Left cardiac atrium (tissue), 4 donors: ENCODE measurements around the gene RAB36. TPM values are rescaled to one million over a fixed set of nuclear protein-coding genes. Genes with fewer than 3 reads are reported as not detected.

Source experiments
- ATAC-seq, 2 donors: fragments of 200-7000 bp; cut with Tn5 transposase; one replicate each; pipeline ENCODE4 v1.9.1; 2020; ENCODE audit warnings: mild to moderate bottlenecking in 2 of 2, moderate library complexity in 2 of 2
- DNase-seq: peaks from one replicate; pipeline ENCODE4 v3.0.0-alpha.2; 2020
- intact Hi-C, 2 donors: fragments of 100-400 bp; cut with DNase I; formaldehyde crosslinking; loops; one replicate each; pipeline versions ENCODE4 v1.14.1 to v1.15.1; 2022 to 2023
- total RNA-seq, 2 donors: library from RNA; stranded (reverse); fragmentation: NEBNext Ultra II Directional; extraction: Animal tissue kit (Norgen Biotek cat#: 25700); gene quantifications; one replicate each; pipeline ENCODE4 v1.2.1, GENCODE V29; 2021
- donor health status: DM: no; HTN: yes; CAD: no.
- donor health status: DM: no; HTN: yes; CAD: no; lungs with severe emphysema.
- donor health status: DM: yes; HTN: yes; CAD: no.
- donor health status: Dilated cardiomyopathy.

Gene RAB36
- total RNA-seq, 2 donors from 2014 or later: 1.0 to 1.3 TPM

- intact Hi-C loops: no loop called here
Measured at GRCh38 chr22:23149743-23150238, 4.5 kb downstream of the RAB36 start.

GRCh38 chr22:23150762-23151161 is 5.5 kb downstream of the RAB36 start:
- ATAC-seq (no peak), DNase-seq (no peak)
- intact Hi-C loops: no loop called here

More at GRCh38 chr22:23149743-23150238, 4.5 kb downstream of the RAB36 start:
- ATAC-seq: no peak
- no peak for DNase-seq

GRCh38 chr22:23151827-23152226 is 6.5 kb downstream of the RAB36 start:
- no peak for ATAC-seq
- DNase-seq: no peak
- intact Hi-C loops: no loop called here

GRCh38 chr22:23152238-23153114 is 7.2 kb downstream of the RAB36 start:
- ATAC-seq (no peak), DNase-seq (no peak)
- intact Hi-C loops: no loop called here

GRCh38 chr22:23153994-23154393 is 8.7 kb downstream of the RAB36 start:
- no peak for DNase-seq
- intact Hi-C loops: no loop called here
- ATAC-seq: no peak

GRCh38 chr22:23154461-23154860 is 9.2 kb downstream of the RAB36 start:
- DNase-seq (no peak), ATAC-seq (no peak)
- intact Hi-C loops: no loop called here

DNA sequence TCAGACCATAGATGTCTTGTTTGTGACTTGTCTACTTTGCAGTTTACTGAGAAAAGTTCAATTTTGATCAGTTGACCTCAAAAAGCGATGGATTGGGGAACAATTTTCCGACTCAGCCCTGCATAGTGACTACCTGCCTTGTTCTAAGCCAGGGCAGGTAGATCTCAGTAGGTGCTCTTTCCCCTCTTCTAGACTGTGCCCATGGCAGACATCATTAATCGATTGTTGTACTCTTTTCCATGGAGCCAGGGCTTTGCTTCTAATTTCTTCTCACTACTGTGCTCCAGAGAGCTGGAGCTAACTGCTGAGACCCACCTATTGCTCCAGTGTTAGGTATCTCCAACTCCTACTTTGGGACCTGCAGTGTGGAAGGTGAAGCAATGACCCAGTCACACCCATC is 9.9 kb downstream of the RAB36 start:
- intact Hi-C loops: no loop called here
- DNase-seq (no peak), ATAC-seq (no peak)

DNA sequence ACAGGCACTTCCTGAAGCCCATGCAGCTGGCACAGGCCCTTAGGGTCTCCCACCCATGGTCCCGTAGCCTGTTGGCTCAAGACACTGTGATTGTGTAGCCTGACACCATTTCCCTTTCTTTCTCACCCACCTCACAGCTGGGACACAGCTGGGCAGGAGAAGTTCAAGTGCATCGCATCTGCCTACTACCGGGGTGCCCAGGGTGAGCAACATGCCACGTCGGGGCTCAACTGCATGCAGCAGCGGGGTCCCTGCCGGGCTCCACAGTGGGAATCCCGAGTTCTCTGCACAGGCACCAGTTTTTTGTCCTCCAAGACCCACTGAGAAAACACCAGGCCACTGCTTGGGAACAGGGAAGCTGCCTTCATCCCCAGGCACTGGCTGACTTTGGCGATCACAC is 10.6 kb downstream of the RAB36 start:
- intact Hi-C loops: no loop called here
- DNase-seq (no peak), ATAC-seq (no peak)

DNA sequence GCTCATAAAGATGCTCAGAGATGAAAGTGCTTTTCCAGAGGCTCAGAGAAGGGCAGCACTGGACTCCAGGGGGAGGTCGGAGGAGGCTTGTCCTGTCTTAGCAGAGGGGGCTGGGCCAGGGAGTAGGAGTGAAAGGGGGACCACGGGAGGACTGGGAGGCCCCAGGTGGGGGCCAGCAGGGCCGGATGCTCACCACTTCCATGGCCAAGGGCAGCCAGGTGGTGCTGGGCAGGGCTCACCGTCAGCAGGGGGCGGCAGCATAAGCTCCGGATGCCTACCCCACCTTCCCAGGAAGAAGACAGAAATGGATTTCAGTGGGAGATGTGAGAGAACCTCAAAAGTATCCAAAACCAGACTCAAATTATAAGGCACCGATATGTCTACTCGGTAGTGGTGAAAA is 11.0 kb downstream of the RAB36 start:
- ATAC-seq (no peak), DNase-seq (no peak)
- intact Hi-C loops: no loop called here

- DNase-seq (no peak), ATAC-seq (no peak)
- intact Hi-C loops: no loop called here
Measured at GRCh38 chr22:23157560-23158515, 12.6 kb downstream of the RAB36 start.

DNA sequence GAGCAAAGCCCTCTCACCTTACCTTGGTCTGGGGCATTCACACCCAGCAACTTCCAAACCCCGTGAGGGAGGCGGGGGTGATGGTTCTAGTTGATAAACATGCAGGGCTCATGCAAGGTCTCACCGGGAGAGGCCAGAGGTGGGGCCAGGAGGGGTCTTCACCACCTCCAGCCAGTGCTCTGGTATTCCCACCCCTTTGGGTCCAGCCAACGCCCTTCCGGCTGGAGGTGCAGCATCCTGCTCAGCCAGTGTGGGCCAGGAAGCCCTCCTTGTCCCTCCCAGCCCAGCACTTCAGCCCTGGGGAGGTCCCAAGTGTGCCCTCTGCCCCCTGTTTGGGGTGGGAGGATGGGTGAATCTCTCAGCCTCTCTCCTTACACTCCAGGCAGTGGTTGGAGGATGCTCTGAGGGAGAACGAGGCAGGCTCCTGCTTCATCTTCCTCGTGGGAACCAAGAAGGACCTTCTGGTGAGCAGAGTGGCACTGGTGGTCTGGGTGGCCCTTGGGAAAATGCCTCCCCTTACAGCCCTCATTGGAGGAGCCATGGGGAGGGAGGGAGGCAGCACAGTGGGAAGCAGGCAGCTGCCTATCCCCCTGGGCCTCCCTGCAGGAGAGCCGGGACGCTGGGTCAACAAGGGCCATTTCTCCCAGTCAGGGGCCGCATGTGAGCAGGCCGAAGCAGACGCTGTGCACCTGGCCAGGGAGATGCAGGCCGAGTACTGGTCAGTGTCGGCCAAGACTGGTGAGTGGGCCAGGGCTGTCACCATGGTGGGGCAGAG is 13.4 kb downstream of the RAB36 start:
- intact Hi-C loops: no loop called here
- DNase-seq (no peak), ATAC-seq (no peak)

DNA sequence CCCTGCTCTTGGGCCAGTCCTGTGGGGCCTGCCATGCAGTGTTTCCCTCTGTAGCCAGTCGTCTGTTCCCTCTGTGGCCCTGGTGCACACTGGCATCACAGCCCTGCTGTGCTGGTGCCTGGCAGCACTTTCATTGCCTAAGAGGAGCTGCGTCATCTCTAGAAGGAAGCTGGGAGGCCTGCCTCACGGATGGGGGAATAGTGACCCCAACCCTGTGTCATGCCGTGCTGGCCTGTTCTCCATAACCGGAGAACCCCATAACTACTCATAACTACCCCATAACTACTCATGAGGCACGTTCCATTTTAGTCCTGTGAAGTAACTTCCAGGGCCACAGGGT is 14.0 kb downstream of the RAB36 start:
- ATAC-seq: no peak
- intact Hi-C loops: no loop called here

DNA sequence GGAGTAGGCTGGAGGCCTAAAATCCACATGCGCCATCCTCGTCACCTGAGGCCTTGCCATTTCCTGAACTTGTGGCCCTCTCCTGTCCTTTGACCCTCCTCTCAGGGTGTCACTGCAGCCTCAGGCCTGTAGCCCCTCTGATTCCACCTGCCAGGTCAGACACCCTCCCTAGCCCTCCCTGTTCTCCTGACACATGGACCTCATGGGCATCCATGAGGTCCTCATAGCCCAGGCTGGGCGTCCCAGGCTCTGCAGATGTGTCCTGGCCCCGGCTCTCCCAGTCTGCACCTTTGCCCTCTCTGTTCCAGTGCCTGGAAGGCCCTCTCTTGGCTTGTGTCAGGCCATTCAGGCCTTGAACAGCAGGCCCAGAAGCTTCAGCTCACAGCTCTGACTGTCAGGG is 15.8 kb downstream of the RAB36 start:
- no peak for ATAC-seq
- intact Hi-C loops: no loop called here
- DNase-seq: no peak

More for the DNA sequence above, 14.0 kb downstream of the RAB36 start:
- DNase-seq: no peak

GRCh38 chr22:23161574-23161973 is 16.3 kb downstream of the RAB36 start:
- DNase-seq (no peak), ATAC-seq (no peak)
- intact Hi-C loops: no loop called here

DNA sequence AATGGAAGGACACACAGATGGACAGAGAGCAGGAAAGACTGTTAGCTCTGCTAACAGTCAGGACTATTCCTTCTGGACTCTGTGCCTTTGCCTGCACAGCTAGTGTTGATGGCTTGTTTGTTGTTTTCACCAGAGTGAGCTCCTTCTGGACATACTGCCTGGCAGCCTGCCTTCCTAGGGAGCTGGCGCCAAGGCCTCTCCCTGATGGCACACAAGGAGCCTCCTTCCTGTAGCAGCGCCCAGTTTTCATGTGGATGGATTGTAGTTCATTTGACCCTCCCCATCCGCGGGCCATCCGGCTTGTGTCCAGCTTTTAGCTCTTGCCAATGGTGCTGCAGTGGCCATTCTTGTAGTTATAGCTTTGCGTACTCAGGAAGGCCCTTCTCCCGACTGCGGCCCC is 18.4 kb downstream of the RAB36 start:
- DNase-seq: no peak
- peak; percentile 36 to 71 for ATAC-seq
- intact Hi-C loops: no loop called here

DNA sequence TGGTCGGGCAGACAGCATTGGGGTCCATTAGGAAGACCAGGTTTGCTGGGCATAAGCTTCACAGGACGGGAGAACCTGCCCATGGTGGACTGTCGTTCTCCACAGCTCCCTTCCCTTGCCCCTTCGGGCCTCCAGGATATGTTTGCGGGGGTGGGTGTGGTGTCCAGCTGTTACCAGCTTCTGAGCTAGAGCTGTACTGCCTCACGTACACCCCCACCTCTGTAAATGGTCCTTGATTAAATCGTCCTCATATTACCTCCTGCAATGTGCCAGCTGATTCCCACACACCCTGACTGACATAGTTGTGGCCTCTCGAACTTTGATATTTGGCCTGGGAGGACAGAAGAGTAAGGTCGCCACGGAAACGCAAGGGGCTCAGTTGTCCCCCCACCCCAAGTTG is 18.8 kb downstream of the RAB36 start:
- ATAC-seq (no peak), DNase-seq (no peak)
- intact Hi-C loops: no loop called here

DNA sequence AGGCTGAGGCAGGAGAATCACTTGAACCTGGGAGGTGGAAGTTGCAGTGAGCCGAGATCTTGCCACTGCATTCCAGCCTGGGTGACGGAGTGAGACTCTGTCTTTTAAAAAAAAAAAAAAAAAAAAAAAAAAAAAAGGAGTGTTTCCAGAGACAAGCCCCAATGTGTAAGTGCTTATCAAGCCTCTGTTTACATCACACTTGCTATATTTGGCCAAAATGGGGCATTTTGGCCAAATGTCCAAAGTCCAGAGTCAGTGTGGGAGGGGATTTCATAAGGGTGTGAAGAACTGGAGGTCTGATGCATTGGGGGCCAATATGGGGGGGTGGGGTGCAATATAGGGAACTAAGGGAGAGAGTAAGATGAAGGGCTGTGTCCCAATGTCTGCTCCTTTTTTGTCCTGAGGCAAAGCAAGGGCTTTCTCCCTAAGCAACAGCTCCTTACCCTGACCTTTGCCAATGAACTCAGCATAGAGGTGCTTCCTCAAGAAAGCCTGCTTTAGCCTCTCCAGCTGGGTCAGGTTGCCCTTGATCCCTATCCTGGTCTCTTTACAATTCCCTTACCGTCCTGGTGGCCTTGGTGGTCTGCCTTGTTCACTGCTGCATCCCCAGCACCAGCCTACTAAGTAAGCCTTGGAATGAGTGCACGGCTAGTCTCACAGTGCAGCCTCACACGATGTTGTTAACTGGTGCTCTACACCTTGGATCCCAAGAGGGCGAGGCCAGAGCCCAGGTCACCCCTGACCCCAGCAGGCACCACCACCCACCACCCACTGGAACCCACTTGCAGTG is 21.0 kb downstream of the RAB36 start:
- ATAC-seq (no peak), DNase-seq (no peak)
- intact Hi-C loops: no loop called here

- intact Hi-C loops: no loop called here
- DNase-seq (no peak), ATAC-seq (no peak)
Measured at GRCh38 chr22:23166841-23167616, 21.8 kb downstream of the RAB36 start.
